ENCODE results near the gene RECK. TPM values are rescaled to one million over a fixed set of nuclear protein-coding genes. Genes with fewer than 3 reads are reported as not detected.
"Not testable (repeated sequence)": the region's sequence is repeated elsewhere in the genome, so short reads cannot be mapped to it uniquely, and the experiment has no call there.

Gene RECK
- total RNA-seq, 1 experiment from 2014 or later = 2.6 TPM

DNA sequence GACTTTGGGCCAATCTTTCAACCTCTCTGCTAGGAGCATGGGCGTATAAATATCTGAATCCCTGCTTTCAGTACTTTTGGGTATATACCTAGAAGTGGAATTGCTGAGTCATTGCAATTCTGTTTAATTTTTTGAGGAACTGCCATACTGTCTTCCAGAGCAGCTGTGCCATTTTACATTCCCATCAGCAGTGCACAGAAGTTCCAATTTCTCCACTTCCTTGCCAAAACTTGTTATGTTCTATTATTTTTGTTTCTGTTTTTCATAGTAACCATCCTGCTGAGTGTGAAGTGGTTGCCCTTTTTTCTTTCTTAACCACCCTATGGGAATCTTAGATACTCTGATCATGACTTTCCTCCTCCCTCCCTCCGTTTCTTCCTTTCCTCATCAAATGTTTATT is 121.4 kb downstream of the RECK start:
- no peaks in the 10 kb centered on the region for H3K4me1 ChIP-seq (ENCODE audit: low read length)
- no peak for DNase-seq
- H3K27ac ChIP-seq (ENCODE audit: low read length) = no peak overlapping the region
- no peaks in the 10 kb centered on the region for H4K20me1 ChIP-seq (ENCODE audit: insufficient read depth, low read depth, low read length)
- H3K9me2 ChIP-seq (replicated peaks; ENCODE audit: insufficient read depth, low read length) = no peaks in the 10 kb centered on the region
- H3K36me3 ChIP-seq (ENCODE audit: insufficient read depth, low read length) = no peaks in the 10 kb centered on the region
- no peak overlapping the region for H2AFZ ChIP-seq (ENCODE audit: low read length)
- H3K79me2 ChIP-seq (ENCODE audit: low read length) = no peaks in the 10 kb centered on the region
- H3K4me3 ChIP-seq (ENCODE audit: low read length) = no peak overlapping the region
- no peaks in the 10 kb centered on the region for H3K27me3 ChIP-seq (ENCODE audit: low read length)
- H3K9ac ChIP-seq (ENCODE audit: low read length) = no peak overlapping the region
- H3K9me3 ChIP-seq (ENCODE audit: low read length) = no peaks in the 10 kb centered on the region
- no peak overlapping the region for H3K4me2 ChIP-seq (ENCODE audit: low read depth, low read length, poor library complexity, severe bottlenecking)

DNA sequence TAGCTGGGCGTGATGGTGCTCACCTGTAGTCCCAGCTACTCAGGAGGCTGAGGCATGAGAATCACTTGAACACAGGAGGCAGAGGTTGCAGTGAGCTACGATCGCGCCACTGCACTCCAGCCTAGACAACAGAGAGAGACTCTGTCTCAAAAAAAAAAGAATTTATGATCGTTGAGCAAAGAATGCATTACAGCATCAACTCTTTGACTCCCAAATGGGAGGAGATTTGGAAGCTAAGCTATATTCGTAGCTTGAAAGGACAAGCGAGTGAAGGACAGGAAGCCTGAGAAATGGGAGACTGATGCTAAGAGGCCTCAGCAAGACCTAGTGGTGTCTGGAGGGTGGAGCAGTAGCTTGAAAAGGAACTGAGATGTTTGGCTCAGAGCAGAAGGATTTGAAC is 122.2 kb downstream of the RECK start:
- H2AFZ ChIP-seq (ENCODE audit: low read length) = no peak overlapping the region
- no peaks in the 10 kb centered on the region for H4K20me1 ChIP-seq (ENCODE audit: insufficient read depth, low read depth, low read length)
- peak; percentile 15 for DNase-seq
- no peaks in the 10 kb centered on the region for H3K9me2 ChIP-seq (replicated peaks; ENCODE audit: insufficient read depth, low read length)
- H3K36me3 ChIP-seq (ENCODE audit: insufficient read depth, low read length) = no peaks in the 10 kb centered on the region
- H3K4me3 ChIP-seq (ENCODE audit: low read length) = no peak overlapping the region
- H3K27ac ChIP-seq (ENCODE audit: low read length) = no peak overlapping the region
- no peaks in the 10 kb centered on the region for H3K9me3 ChIP-seq (ENCODE audit: low read length)
- no peaks in the 10 kb centered on the region for H3K4me1 ChIP-seq (ENCODE audit: low read length)
- H3K4me2 ChIP-seq (ENCODE audit: low read depth, low read length, poor library complexity, severe bottlenecking) = no peak overlapping the region
- H3K9ac ChIP-seq (ENCODE audit: low read length) = no peak overlapping the region
- H3K79me2 ChIP-seq (ENCODE audit: low read length) = no peaks in the 10 kb centered on the region
- H3K27me3 ChIP-seq (ENCODE audit: low read length) = no peaks in the 10 kb centered on the region

- not testable (repeated sequence) for H3K4me3 ChIP-seq (ENCODE audit: low read length); H3K9me2 ChIP-seq (replicated peaks; ENCODE audit: insufficient read depth, low read length); H3K4me1 ChIP-seq (ENCODE audit: low read length); H3K27ac ChIP-seq (ENCODE audit: low read length); H4K20me1 ChIP-seq (ENCODE audit: insufficient read depth, low read depth, low read length); H2AFZ ChIP-seq (ENCODE audit: low read length); H3K9ac ChIP-seq (ENCODE audit: low read length); DNase-seq; H3K79me2 ChIP-seq (ENCODE audit: low read length); H3K27me3 ChIP-seq (ENCODE audit: low read length); H3K9me3 ChIP-seq (ENCODE audit: low read length); H3K4me2 ChIP-seq (ENCODE audit: low read depth, low read length, poor library complexity, severe bottlenecking); H3K36me3 ChIP-seq (ENCODE audit: insufficient read depth, low read length)
Measured at GRCh38 chr9:36159509-36159908, 122.8 kb downstream of the RECK start.

- not testable (repeated sequence) for H3K27me3 ChIP-seq (ENCODE audit: low read length); H3K4me3 ChIP-seq (ENCODE audit: low read length); H3K79me2 ChIP-seq (ENCODE audit: low read length); H3K9me3 ChIP-seq (ENCODE audit: low read length); H4K20me1 ChIP-seq (ENCODE audit: insufficient read depth, low read depth, low read length); DNase-seq; H2AFZ ChIP-seq (ENCODE audit: low read length); H3K4me1 ChIP-seq (ENCODE audit: low read length); H3K9ac ChIP-seq (ENCODE audit: low read length); H3K9me2 ChIP-seq (replicated peaks; ENCODE audit: insufficient read depth, low read length); H3K36me3 ChIP-seq (ENCODE audit: insufficient read depth, low read length); H3K27ac ChIP-seq (ENCODE audit: low read length); H3K4me2 ChIP-seq (ENCODE audit: low read depth, low read length, poor library complexity, severe bottlenecking)
Measured at GRCh38 chr9:36160126-36160525, 123.4 kb downstream of the RECK start.

DNA sequence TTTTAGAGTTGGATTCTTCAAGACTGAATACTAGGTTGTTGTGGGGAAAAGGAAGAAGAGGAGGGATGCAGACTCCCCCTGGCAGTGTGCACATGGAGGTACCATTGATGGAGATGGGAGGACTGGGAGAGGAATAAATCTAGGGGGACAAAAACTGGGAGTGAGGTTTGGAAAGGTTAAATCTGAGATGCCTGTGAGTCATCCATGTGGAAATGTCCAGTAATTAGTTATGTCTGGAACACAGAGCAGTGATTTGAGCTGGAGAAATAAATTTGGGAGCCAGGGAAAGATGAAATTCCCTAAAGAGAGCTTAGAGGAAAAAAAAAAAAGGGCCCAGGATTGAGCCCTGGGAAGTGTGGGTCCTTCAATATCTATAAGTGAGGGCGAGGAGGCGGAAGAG is 124.5 kb downstream of the RECK start:
- peaks cover under 1% of the 10 kb centered on the region for H3K4me1 ChIP-seq (ENCODE audit: low read length)
- no peak overlapping the region for H3K4me2 ChIP-seq (ENCODE audit: low read depth, low read length, poor library complexity, severe bottlenecking)
- H3K9me2 ChIP-seq (replicated peaks; ENCODE audit: insufficient read depth, low read length) = no peaks in the 10 kb centered on the region
- H3K79me2 ChIP-seq (ENCODE audit: low read length) = no peaks in the 10 kb centered on the region
- H3K4me3 ChIP-seq (ENCODE audit: low read length) = no peak overlapping the region
- H3K27me3 ChIP-seq (ENCODE audit: low read length) = no peaks in the 10 kb centered on the region
- no peak overlapping the region for H2AFZ ChIP-seq (ENCODE audit: low read length)
- H3K27ac ChIP-seq (ENCODE audit: low read length) = no peak overlapping the region
- H3K36me3 ChIP-seq (ENCODE audit: insufficient read depth, low read length) = no peaks in the 10 kb centered on the region
- H3K9ac ChIP-seq (ENCODE audit: low read length) = no peak overlapping the region
- no peaks in the 10 kb centered on the region for H3K9me3 ChIP-seq (ENCODE audit: low read length)
- DNase-seq = no peak
- no peaks in the 10 kb centered on the region for H4K20me1 ChIP-seq (ENCODE audit: insufficient read depth, low read depth, low read length)

- Histone ChIP-seq H3K4me1 (ENCODE audit: low read length) (peaks cover 7% of the 10 kb centered on the region), H3K9ac (ENCODE audit: low read length) (no peak overlapping the region), H4K20me1 (ENCODE audit: insufficient read depth, low read depth, low read length) (no peaks in the 10 kb centered on the region), H3K9me3 (ENCODE audit: low read length) (no peaks in the 10 kb centered on the region), H2AFZ (ENCODE audit: low read length) (no peak overlapping the region), H3K79me2 (ENCODE audit: low read length) (no peaks in the 10 kb centered on the region), H3K36me3 (ENCODE audit: insufficient read depth, low read length) (no peaks in the 10 kb centered on the region), H3K9me2 (replicated peaks; ENCODE audit: insufficient read depth, low read length) (no peaks in the 10 kb centered on the region), H3K4me3 (ENCODE audit: low read length) (no peak overlapping the region), H3K4me2 (ENCODE audit: low read depth, low read length, poor library complexity, severe bottlenecking) (no peak overlapping the region), H3K27ac (ENCODE audit: low read length) (no peak overlapping the region), H3K27me3 (ENCODE audit: low read length) (no peaks in the 10 kb centered on the region)
- no peak for DNase-seq
Measured at GRCh38 chr9:36162211-36162738, 125.6 kb downstream of the RECK start.

DNA sequence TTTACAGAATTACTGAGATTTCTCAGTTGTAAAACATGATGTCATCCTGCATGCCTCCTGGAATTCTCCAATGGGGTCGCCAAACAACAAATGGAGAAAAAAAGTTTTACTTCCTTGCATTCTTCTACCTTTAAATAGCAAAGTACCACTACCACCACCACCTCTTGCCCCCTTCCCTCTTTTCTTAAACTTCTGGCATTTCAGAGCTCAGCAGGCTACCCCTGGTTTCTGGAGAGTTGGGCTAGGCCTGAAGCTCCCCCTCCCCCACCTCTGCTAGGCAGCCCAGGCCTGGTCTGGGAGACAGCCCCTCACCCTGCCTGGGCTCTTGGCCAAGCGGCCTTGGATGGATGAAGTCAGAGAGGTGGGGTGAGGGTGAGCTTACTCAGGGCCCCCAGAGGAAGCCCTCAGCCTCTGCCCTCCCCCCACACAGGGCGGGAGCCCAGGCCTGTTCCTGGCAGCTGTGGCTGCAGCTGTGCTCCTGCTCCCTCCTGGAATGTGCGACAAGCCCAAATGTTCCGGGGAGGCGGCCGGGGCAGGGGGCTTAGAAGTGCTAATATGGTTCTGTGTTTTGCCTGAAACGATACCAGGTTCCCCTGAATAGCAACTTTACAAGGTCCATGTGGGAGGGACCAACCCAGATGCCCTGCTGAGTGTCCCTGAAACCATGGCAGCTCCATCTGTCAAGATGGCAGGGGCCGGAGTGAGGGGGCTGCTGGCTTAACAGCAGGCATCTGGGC is 126.5 kb downstream of the RECK start:
- Histone ChIP-seq H3K36me3 (ENCODE audit: insufficient read depth, low read length) (no peaks in the 10 kb centered on the region), H3K27me3 (ENCODE audit: low read length) (no peaks in the 10 kb centered on the region), H3K4me1 (ENCODE audit: low read length) (peaks cover 7% of the 10 kb centered on the region), H3K9ac (ENCODE audit: low read length) (no peak overlapping the region), H3K4me2 (ENCODE audit: low read depth, low read length, poor library complexity, severe bottlenecking) (no peak overlapping the region), H3K9me2 (replicated peaks; ENCODE audit: insufficient read depth, low read length) (no peaks in the 10 kb centered on the region), H3K4me3 (ENCODE audit: low read length) (no peak overlapping the region), H3K27ac (ENCODE audit: low read length) (no peak overlapping the region), H3K79me2 (ENCODE audit: low read length) (no peaks in the 10 kb centered on the region), H3K9me3 (ENCODE audit: low read length) (no peaks in the 10 kb centered on the region), H4K20me1 (ENCODE audit: insufficient read depth, low read depth, low read length) (no peaks in the 10 kb centered on the region), H2AFZ (ENCODE audit: low read length) (no peak overlapping the region)
- no peak for DNase-seq

DNA sequence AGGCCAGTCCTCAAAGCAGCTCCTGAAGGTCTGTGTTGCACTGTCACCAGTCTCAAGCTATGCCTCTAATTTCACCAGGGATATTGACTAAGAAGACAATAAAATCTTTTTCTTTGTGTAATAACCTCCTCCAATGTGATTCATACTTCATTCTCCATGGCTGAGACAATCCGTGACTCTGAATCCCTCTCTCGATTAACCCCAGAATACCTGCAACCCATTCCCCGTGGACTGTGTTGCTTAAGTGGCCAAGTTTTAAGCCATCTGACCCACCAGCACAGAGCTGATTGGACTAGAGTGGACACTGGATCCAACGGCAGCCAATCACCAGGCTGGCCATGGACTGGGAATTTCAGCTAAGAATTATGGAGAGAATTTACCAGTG is 127.1 kb downstream of the RECK start:
- no peaks in the 10 kb centered on the region for H3K9me3 ChIP-seq (ENCODE audit: low read length)
- no peak overlapping the region for H2AFZ ChIP-seq (ENCODE audit: low read length)
- H3K36me3 ChIP-seq (ENCODE audit: insufficient read depth, low read length) = no peaks in the 10 kb centered on the region
- H3K27ac ChIP-seq (ENCODE audit: low read length) = no peak overlapping the region
- H3K9me2 ChIP-seq (replicated peaks; ENCODE audit: insufficient read depth, low read length) = no peaks in the 10 kb centered on the region
- DNase-seq = no peak
- H3K4me2 ChIP-seq (ENCODE audit: low read depth, low read length, poor library complexity, severe bottlenecking) = no peak overlapping the region
- H4K20me1 ChIP-seq (ENCODE audit: insufficient read depth, low read depth, low read length) = no peaks in the 10 kb centered on the region
- peaks cover 7% of the 10 kb centered on the region for H3K4me1 ChIP-seq (ENCODE audit: low read length)
- H3K4me3 ChIP-seq (ENCODE audit: low read length) = no peak overlapping the region
- H3K27me3 ChIP-seq (ENCODE audit: low read length) = no peaks in the 10 kb centered on the region
- H3K79me2 ChIP-seq (ENCODE audit: low read length) = no peaks in the 10 kb centered on the region
- H3K9ac ChIP-seq (ENCODE audit: low read length) = no peak overlapping the region
